Fibroblast of pulmonary artery (primary cell): ENCODE results near the gene NUMB.
"Not testable (repeated sequence)": the region's sequence is repeated elsewhere in the genome, so short reads cannot be mapped to it uniquely, and the experiment has no call there.

Experiments used
- DNase-seq: peaks from one replicate; pipeline ENCODE4 v3.0.0-alpha.2; 2010; ENCODE audit warnings: low read depth
- H3K4me3 ChIP-seq: replicated peaks from 2 replicates; pipeline ENCODE4 v1.5.1; 2011; ENCODE audit warnings: low read depth, mild to moderate bottlenecking, control low read depth, low read length, moderate library complexity
- CTCF ChIP-seq: IDR thresholded peaks from 2 replicates; pipeline ENCODE4 v1.5.1; 2011; ENCODE audit warnings: mild to moderate bottlenecking, control low read depth, low read length, inconsistent platforms; ENCODE audit errors: missing control alignments

The NUMB gene

GRCh38 chr14:73397810-73398209 lies 60.5 kb downstream of the NUMB start:
- TF ChIP-seq CTCF: no peak
- DNase-seq: no peak
- H3K4me3 ChIP-seq: no peak overlapping the region

GRCh38 chr14:73394317-73394716 lies 64.0 kb downstream of the NUMB start:
- no peak overlapping the region for H3K4me3 ChIP-seq
- no peak for TF ChIP-seq CTCF
- no peak for DNase-seq

- no peak overlapping the region for H3K4me3 ChIP-seq
These were observed 65.0 kb downstream of the NUMB start for GRCh38 chr14:73393375-73393774.

GRCh38 chr14:73392329-73393257 lies 65.8 kb downstream of the NUMB start:
- no peak for DNase-seq
- no peak overlapping the region for H3K4me3 ChIP-seq
- TF ChIP-seq CTCF: no peak

More at GRCh38 chr14:73393375-73393774, 65.0 kb downstream of the NUMB start:
- no peak for TF ChIP-seq CTCF
- no peak for DNase-seq

- DNase-seq, H3K4me3 ChIP-seq: not testable (repeated sequence)
These were observed 70.5 kb downstream of the NUMB start for GRCh38 chr14:73387860-73388259.

DNA sequence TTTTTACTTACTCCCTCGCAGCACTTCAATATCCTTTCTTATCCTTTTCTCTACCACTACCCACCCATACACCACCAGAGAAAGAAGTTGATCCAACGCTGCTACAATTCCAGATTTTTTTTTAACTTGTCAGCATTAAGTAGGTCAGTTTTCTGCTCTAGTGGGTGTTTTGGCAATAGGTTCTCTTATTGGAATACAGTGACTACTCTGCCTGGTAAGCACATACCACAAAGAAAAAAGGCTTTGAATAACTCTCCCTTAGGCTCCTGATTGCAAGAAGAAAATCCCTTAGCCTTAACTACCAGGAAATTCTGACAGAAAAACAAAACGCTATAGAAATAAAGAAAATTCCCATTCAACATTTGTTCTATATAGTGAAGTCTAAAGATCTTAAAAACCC lies 72.0 kb downstream of the NUMB start:
- no peak overlapping the region for H3K4me3 ChIP-seq
- TF ChIP-seq CTCF: no peak
- DNase-seq: no peak

DNA sequence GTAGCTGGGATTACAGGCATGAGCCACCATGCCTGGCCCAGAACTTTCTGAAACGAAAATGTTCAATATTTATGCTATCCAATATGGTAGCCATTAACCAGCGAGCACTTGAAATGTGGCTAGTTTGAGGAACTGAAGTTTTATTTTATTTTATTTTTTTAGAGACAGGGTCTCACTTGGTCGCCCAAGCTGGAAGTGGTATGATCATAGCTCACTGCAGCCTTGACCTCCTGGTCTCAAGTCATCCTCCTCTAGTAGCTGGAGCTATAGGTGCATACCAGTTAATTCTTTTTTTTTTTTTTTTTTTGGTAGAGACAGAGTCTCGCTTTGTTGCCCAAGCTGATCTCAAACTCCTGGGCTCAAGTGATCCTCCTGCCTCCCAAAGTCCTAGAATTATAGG lies 73.3 kb downstream of the NUMB start:
- not testable (repeated sequence) for H3K4me3 ChIP-seq, DNase-seq

DNA sequence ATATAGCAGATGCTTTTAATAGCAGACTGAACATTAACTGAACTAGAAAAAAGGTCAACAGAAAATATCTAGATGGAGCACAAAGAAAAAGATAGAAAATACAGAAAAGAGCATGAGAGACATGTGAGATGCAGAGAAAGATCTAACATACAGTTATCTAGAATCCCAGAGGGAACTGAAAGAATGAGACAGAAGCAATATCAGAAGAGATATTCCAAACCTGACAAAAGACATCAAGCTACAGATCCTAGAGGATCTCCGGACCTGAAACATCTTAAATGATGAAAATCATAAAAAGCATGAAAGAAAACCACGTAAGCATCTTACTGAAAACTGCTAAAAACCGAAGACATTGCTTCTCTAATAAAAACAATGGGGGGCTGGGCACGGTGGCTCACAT lies 75.0 kb downstream of the NUMB start:
- no peak overlapping the region for H3K4me3 ChIP-seq
- no peak for TF ChIP-seq CTCF
- no peak for DNase-seq
